AG08395 (cell line): ENCODE results near the gene GSG1.
"Not testable (repeated sequence)": the region's sequence is repeated elsewhere in the genome, so short reads cannot be mapped to it uniquely, and the experiment has no call there.

Experiments
- DNase-seq: peaks from one replicate; pipeline ENCODE4 v3.0.0; 2012; ENCODE audit warnings: mixed read lengths, low spot score

The GSG1 gene

DNA sequence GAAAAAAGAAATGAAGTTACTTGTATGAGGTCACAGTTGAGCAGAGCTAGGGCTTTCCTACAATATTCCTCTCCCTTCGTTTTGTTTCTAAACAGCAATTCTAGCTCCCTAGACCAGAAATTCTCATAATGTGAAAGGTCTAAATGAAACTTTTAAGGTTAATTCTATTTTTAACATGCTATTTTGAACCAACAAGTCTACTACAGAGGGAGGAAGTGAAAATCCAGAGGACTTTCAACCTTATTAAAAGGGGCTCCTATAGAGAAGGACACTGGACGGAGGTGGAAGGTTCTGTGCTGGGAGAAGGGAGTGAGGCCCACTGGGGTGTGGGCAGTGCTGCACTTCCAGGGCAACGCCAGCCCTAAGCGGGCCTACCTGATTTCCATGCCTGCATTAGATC is 13.4 kb downstream of the GSG1 start:
- no peak for DNase-seq

DNA sequence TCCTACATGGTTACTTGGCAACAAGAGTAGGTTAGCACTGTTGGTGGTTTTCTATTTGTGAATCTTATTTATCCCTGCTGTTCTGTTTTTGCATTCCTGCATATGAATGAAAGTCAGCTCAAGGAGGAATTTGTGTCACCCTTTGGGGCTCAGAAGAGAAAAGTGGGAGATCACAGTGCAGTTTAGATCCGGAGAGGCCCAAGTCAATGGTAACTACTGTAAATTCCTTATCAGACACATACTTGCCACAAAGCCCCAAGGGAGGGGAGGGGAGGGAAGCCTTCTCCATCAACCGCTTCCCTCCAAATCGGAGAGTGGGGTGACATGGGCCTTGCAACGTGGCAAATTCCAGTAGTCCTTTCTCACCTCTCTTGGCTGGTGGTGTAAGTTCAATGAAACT is 15.0 kb downstream of the GSG1 start:
- no peak for DNase-seq

DNA sequence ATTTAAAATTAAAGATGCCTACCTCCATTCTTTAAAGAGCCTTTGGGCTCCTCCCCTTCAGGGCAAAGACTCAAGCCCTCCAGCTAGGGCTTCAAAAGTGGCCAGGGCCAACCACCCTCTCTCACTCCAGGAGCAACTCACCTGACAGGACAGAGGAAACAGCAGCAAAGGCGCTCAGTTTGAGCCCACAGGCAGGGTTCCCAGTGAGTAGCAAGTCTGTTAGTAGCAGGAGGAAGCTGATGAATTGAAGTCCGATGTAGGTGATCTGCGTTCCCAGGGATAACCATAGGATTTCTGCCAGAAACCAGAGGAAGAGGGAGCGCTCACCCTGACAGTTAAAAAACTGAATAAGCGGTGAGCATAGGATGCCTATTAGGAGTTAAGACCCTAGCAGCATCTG is 15.7 kb downstream of the GSG1 start:
- DNase-seq = no peak

DNA sequence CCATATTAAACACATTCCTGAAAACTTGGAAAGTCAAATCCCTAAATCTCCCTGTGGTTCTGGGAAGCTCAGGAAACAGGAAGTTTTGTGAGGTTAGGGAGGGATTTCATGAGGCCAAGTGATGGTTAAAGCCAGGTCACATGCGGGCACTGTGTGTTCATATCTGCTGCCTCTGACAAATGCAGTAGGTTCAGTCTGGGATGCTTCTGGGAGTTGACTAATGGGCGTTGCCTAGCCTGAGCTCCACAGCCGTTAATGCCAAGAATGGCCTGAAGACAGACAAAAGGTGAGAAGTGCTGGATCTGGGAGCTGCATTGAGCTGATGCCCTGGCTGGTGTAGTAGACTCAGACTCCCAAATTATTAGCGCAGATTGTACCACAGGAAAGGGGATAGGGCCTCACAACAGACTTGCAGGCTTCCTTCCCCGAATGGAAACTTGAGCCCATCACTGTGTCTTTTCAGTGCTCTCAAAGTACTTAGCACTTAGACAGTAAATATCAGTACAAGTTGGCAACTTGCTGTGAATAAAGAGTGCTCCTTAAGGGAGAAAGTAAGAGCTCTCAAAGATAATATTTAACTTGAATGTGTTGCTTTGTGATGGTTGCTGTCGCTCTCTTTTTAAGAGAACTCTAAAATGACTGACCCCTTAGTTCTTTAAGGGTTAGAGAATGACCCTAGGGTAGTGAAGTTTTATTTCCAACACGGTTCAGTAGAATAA is 17.3 kb downstream of the GSG1 start:
- DNase-seq = no peak

DNA sequence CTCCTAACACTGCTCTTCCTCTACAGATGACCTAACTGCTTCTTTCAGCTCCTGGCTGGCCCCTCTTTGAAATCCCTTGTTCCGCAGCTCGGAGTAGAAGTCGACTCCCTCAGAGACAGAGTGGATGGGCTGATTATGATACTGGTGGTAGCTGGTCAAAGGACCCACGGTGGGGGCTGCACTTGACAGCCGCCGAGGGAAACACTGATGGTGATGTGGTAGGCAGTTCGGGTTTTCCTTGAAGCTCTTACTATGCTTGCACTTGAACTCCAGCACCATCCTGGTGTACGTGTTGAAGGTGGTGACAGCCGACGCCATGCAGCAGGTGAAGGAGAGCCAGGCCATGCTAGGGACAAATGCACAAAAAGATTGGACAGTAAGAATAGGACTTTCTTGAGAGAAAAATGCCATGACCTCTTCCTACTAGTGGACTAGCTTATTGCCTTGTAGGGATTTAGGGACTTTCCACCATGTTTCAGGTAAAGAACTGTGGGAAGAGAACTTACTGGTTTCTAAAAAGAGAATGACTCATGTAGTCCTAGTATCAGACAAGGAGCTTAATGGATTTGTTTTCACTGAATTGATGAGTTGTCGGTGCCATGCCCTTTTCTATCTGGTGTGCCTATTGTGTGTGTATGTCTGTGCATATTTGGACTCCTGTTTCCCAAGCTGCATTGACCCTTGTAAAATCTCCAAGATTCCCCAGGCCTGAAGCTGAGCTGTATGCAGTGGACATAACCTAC is 18.4 kb downstream of the GSG1 start:
- DNase-seq = no peak

DNA sequence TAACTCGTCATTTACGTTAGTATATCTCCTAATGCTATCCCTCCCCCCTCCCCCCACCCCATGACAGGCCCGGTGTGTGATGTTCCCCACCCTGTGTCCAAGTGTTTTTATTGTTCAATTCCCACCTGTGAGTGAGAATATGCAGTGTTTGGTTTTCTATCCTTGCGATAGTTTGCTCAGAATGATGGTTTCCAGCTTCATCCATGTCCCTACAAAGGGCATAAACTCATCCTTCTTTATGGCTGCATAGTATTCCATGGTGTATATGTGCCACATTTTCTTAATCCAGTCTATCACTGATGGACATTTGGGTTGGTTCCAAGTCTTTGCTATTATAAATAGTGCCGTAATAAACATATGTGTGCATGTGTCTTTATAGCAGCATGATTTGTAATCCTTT is 19.8 kb downstream of the GSG1 start:
- not testable (repeated sequence) for DNase-seq

DNA sequence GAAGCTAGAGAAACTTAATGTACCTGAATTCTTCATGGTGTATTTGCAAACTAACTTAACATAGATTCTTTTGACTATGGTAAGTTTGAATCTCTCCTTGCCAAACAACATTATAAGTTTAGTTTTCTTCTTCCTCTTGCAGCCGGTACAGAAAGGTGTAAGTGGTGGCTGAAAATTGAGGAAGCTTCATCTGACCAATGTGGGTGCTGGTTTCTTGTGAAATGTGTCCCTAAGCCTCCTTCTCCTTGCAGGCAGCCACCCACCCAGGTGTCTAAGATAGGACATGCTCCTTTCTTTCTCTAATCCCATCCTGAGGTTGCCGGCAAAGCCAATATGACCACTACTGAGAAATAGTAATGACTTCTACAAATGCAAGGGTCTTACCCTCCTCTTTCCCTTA is 20.6 kb downstream of the GSG1 start:
- DNase-seq = no peak

DNA sequence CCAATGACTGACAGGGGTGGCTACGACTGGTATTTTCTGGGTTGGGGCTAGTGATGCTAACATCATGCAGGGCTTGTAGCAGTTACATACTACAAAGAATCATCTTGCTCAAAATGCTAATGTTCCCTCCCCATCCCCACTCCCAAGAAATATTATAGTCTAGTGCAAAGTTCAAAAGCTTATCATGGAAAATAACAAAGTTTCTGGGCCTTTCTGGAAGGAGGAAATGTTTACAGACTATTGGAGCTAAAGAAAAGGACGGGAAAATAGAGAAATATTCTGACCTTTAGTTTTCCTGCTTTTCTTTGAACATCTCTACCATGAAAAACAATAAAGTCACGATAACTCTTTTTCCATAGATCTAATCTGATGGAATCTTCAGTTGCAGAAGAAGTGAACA is 23.2 kb downstream of the GSG1 start:
- no peak for DNase-seq

DNA sequence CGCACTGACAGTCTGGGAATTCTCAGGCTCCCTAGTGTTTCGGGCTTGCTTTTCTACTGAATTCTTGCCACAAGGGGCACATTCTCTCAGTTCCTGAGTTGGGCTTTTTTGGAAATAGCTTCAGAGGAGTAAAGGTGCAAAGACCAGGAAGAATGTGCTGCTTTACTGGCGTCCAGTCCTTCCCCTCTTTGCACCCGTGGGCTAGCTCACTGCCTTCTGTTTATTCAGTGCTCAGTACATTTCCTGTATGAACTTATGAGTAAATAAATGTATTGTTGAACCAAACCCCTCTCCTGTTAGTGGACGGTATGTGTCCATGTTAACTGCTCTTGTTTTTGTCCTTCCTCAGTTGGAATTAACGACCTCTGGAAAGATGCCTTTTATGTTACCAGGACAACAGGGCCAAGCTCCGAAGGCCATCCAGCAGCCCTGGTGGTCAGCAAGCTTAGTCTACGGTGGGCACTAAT is 24.0 kb downstream of the GSG1 start:
- DNase-seq = no peak

DNA sequence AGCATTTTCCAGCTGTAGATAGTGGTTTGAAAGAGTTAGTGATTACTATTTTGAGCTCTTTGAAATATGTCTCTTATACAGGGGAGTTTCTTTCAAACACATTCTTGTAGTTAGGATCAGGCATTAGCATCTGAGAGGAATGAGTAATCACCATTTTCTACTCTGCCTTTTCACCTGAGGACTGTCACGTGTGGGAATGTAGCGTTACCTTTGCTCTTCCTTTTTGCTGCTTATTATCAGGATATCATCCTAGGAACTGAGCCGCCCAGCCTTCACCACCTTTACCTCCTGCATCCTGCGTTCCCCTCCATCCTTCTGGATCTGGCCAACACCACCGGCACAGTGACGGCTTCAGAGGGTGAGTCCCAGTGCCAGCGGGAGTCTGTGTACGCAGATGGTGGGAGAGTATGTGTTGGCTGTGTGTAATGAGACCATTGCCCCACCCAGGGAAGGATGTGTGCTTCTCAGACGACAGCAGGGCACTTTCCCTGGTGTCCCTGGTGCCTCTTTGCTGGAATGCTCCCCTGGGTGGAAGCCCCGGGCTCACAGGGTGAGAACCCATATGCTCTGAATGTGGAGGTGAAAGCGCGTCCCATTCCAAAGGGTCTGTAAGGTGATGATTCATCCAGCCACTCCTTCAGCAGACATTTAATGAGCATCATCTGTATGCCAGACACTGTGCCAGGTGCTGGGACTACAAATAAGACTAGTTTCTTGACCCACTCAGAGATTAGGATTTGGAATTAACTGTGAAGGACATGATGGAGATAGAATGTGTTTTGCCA is 27.5 kb downstream of the GSG1 start:
- no peak for DNase-seq

DNA sequence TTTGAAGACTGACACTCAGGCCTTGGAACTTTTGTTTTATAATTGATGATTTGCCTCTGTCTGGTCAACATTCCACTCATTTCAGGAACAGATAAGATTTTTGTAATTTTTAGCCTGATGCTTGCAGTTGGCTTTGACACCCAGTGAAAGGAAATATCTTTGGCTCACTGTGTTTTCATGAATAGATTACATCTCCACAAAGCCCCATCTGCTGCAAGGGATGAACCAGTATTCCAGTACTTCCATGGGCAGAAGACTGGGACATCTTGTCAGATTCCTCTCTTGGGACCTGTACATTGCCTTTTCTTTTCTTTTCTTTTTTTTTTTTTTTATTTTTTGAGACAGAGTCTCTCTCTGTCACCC is 28.4 kb downstream of the GSG1 start:
- no peak for DNase-seq

DNA sequence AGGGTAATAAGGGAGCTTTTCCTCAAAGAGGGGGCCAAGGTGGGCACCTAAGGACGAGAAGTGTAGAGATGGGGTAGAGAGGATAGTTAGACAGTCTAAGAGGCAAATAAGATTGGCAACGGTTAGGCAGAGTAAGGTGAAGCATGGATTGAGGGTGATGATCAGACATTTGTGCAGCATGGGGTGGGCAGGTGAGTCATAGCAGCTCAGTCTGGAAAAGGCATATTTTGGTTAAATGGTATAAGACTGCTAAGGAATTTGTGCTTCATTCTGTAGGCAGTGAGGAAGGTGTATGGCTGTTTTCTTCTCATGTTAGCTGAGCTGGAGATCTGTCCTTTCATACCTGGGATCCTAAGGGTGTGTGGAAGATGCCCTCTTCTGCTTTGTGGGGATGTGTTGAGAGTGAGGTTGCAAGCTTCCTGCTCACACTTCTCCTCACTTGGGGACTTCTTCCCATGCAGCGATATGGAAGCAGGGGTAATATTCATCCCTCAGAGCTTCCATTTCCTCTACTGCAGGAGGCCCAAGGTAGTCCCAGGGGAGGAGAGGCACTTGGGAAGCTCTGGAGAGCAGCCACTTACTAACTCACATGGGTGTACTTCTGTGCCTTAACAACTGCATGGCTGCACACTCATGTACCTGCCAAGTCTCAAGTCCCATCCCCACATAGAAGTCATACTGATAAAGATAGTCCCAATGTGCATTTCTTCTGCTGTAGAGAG is 28.9 kb downstream of the GSG1 start:
- DNase-seq = peak; percentile 32

DNA sequence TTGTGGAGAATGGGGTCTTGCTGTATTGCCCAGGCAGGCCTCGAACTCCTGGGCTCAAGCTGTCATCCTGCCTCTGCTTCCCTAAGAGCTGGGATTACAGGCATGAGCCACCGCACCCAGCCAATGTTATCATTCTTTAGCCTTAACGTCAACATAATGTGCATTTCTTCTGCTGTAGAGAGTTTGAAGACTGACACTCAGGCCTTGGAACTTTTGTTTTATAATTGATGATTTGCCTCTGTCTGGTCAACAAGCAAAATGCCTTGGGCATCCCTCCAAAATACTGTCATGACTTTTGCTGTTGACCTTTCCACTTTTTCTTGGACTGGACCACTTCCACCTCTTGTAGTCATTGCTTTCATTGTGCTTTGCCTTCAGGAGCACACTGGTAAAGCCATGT is 30.3 kb downstream of the GSG1 start:
- DNase-seq = no peak

DNA sequence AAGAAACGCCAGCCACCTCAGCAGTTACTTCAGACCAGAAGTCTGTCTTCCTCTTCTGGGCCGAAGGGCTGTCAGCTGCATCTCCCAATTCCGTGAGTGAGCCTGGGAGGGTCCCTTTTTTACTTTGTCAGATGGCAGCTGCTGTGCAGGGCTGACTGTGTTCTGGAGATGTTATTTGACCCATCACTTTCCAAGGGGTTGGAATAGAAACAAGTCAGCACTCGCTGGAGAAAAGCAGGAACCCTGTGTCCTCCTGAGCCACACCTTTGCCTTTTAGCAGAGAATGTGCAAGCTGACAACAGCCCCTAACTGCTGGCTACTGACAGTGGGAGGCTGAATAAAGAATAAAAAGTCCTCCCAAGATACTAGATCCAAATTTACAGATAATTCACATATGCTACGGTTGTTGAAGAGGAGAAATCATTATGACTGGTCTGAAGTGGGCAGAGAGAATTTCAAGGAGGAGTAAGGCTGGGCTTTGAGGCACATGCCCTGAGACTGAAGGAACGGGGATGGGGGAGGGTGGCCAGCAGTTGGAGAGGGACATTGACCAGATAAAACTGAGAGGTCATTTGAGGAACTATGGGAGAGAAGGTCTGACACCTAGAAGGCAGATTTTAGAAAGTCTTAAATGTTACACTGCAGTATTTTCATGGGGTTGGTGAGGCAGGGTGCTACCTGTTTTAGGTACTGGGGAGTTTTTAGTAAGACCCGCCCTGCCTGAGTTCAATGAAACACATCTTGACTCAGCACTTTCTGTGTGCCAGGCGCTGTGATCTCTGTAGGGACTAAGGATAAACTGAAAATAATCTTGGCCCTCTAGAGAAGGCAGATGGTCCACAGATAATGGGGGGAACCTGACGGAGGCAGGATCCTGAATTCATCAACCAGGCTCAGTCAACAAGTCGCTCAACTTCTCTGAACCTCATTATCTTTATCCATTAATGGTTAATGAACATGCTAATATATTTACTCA is 31.9 kb downstream of the GSG1 start:
- DNase-seq = no peak

DNA sequence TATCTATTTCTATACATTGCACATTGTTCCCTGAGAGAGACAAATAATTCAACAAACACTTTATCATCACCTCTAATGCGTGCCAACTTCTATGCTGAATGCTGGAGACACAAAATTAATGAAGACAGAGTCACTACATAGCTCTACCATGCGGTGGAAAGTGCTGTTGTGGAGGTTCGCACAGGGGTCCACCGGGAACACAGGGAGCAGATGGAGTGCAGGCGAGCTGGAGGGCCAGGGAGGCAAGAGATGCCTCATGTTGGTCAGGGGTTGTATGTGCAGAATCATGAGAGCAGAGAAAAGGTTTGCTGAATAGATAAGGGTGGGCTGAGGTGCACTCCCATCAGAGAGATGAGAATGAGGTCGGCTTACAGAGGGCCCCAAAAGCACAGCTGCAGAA is 34.1 kb downstream of the GSG1 start:
- DNase-seq = no peak

DNA sequence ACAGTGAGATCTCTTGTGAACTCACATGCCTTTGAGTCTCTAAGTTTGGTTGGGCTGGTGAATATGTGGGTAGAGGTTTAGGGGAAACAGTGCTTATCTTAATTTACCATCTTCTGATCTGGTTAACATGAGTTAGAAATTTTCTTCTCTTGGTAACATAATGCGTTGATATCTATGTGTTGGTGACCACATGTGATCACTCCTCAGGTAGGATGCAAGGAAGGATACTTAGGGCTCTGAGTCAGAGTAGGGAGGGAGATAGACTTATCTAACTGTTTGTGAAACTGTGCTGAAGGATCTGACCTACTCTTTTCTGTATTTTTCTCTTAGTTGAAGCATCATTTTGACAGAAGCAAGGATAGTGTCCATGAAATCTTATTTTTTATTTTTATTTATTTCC is 36.1 kb downstream of the GSG1 start:
- no peak for DNase-seq

DNA sequence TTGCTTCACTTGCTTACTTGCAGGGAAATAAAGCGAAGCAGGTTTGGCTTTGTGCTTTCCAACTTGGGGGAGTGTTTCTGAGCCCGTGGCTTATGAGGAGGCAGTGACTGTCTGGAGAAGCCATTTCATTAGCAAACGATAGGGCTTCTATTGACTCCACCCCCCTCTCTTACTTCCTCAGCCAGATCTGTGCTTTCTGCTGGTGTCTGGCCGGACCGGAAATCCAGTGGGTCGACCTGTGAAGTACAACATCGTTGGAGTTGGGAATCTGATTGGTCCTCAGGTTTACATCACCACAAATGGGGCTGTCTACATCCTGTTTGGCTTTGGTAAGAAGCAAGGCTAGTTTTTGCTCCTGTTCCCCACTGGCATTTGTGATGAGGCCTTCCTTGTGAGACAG is 37.0 kb downstream of the GSG1 start:
- DNase-seq = no peak

DNA sequence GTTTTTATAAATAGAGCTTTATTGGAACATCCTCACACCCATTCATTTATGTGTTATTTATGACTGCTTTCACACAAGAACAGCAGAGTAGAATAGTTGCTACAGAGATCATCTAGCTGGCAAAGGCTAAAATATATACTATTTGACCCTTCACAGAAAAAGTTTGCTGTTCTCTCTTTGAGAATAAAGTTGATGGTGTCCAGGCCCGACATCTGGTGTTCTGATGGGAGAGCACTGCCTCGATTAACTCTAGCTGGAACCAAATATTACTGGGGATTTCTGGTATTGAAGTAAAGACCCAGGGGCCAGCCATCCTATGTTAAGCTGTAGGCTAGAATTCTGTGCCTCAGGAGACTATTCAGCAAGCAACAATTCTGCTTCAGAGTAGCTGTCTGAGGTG is 37.5 kb downstream of the GSG1 start:
- DNase-seq = no peak

DNA sequence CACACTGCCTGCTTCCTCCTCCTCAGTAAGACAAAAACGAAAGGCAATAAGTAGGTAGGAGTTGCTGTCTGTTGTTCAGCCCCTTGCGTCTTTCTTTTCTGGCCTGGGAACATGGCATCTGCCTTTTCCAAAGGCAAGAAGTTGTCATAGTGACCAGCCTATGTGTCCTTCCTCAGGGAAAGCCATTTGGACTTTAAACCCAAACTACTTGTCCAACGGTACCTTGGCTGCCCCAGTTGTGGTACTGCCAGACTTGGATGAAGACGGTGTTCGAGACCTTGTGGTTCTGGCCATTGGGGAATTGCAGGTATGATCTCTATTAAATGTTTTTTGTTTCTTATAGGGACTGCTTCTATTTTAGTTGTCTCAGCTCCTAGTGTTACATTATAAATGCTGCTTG is 40.8 kb downstream of the GSG1 start:
- DNase-seq = no peak

DNA sequence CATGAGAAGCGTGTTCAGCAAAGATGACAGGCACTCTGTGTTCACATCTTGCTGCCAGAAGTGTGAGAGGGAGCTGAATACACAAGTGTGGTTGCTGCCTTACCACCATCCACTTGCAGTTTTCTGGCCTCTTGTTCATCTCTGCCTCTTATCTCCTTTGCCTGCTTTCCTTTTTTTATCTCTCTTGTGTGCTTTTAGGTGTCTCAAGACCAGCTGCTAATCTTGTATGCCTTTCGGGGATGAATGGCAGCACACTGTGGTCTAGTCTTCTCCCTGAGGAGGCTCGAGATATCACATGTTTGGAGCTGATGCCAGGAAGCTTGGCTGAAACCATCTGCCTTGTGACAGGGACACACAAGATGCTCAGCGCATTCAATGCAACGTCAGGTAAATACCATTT is 42.1 kb downstream of the GSG1 start:
- no peak for DNase-seq

DNA sequence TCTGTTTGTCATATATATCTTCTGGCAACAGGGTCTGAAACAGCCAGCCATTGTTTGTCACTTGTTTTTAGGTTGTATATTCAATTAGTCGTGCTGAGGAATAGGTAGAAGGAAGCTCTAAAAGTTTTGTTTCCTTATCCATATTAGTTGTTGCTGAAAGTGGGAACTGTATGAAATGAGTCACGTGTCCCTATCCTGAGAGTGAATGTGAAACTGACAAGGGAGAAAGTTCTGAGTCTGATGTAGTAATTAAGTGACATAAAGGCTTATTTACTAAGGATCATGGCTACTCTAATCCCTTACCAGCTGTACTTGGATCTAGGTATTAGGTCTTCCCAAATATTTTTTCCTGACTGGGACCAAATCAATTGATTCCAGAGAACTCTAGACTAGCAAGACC is 42.9 kb downstream of the GSG1 start:
- DNase-seq = no peak
